ENCODE data around the gene APOBEC4.

DNA sequence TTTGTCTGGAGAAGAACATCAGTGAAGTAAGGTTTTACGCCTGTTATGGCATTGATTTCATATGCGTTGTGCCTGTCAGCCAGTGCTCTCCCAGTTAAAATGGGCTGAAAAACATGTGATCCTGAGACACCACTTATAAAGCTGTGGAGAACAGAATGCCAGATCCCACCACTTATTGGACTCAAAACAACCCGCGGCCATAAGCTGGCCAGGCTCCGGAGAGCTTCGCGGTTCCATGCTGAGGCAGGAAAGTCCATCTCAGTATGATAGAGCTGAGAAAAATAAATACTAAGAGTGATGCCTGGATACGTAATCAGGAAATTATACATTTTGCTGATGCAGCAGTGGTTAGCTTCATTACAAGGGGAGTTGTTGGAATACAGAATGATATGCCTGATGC, 5.1 kb downstream of the APOBEC4 start:
- TF ChIP-seq, protein P1, sequence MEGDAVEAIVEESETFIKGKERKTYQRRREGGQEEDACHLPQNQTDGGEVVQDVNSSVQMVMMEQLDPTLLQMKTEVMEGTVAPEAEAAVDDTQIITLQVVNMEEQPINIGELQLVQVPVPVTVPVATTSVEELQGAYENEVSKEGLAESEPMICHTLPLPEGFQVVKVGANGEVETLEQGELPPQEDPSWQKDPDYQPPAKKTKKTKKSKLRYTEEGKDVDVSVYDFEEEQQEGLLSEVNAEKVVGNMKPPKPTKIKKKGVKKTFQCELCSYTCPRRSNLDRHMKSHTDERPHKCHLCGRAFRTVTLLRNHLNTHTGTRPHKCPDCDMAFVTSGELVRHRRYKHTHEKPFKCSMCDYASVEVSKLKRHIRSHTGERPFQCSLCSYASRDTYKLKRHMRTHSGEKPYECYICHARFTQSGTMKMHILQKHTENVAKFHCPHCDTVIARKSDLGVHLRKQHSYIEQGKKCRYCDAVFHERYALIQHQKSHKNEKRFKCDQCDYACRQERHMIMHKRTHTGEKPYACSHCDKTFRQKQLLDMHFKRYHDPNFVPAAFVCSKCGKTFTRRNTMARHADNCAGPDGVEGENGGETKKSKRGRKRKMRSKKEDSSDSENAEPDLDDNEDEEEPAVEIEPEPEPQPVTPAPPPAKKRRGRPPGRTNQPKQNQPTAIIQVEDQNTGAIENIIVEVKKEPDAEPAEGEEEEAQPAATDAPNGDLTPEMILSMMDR (IDR thresholded peaks at IDR 0.05) = no peak
- TF ChIP-seq POLR2A (IDR thresholded peaks at IDR 0.05) (no peak), POLR2AphosphoS5 (IDR thresholded peaks at IDR 0.05) (no peak), EP300 (IDR thresholded peaks at IDR 0.05) (no peak)

All from gastroesophageal sphincter (tissue), 3 donors.